GM20000 (cell line): Measurements from ENCODE around the gene PGAP2.
"Not testable (repeated sequence)": the region's sequence is repeated elsewhere in the genome, so short reads cannot be mapped to it uniquely, and the experiment has no call there.

Experiments
- DNase-seq: peaks from one replicate; pipeline ENCODE4 v3.0.0; 2012; ENCODE audit warnings: low spot score
- TF ChIP-seq, protein P1 (sequence below): IDR thresholded peaks from 2 replicates; pipeline ENCODE4 v1.5.1; 2012; ENCODE audit warnings: mild to moderate bottlenecking, control low read depth; ENCODE audit errors: extremely low read depth, missing control alignments

The PGAP2 gene

GRCh38 chr11:3807909-3808860 lies at the start of gene PGAP2:
Gene PGAP2, plus strand, starts transcription at chr11:3808560. Its CDS starts 2,700 bp downstream, at chr11:3811260.
- peak; percentile 83 for DNase-seq
- TF ChIP-seq, protein P1, sequence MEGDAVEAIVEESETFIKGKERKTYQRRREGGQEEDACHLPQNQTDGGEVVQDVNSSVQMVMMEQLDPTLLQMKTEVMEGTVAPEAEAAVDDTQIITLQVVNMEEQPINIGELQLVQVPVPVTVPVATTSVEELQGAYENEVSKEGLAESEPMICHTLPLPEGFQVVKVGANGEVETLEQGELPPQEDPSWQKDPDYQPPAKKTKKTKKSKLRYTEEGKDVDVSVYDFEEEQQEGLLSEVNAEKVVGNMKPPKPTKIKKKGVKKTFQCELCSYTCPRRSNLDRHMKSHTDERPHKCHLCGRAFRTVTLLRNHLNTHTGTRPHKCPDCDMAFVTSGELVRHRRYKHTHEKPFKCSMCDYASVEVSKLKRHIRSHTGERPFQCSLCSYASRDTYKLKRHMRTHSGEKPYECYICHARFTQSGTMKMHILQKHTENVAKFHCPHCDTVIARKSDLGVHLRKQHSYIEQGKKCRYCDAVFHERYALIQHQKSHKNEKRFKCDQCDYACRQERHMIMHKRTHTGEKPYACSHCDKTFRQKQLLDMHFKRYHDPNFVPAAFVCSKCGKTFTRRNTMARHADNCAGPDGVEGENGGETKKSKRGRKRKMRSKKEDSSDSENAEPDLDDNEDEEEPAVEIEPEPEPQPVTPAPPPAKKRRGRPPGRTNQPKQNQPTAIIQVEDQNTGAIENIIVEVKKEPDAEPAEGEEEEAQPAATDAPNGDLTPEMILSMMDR: peak; percentile 59

- TF ChIP-seq, protein P1: no peak
- DNase-seq: no peak
Measured at GRCh38 chr11:3764266-3764665, 44.1 kb upstream of the PGAP2 start.

GRCh38 chr11:3766836-3767235 lies 41.5 kb upstream of the PGAP2 start:
- not testable (repeated sequence) for DNase-seq

- DNase-seq: no peak
- TF ChIP-seq, protein P1: no peak
Measured at GRCh38 chr11:3767536-3767935, 40.8 kb upstream of the PGAP2 start.

DNA sequence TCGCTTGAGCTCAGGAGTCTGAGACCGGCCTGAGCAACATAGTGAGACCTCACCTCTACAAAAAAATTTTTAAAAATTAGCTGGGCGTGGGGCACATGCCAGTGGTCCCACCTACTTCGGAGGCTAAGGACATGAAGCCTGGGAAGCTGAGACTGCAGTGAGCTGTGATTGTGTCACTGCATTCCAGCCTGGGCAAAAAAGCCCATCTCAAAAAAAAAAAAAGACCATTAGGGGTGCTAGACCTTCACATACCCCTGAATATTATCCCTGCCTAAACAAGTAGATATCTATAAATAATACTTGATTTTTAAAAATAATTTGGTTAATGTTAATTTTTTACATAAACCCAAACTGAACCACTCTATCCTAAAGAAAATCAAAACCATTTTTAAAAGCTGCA lies 35.2 kb upstream of the PGAP2 start:
- TF ChIP-seq, protein P1: no peak
- DNase-seq: no peak

DNA sequence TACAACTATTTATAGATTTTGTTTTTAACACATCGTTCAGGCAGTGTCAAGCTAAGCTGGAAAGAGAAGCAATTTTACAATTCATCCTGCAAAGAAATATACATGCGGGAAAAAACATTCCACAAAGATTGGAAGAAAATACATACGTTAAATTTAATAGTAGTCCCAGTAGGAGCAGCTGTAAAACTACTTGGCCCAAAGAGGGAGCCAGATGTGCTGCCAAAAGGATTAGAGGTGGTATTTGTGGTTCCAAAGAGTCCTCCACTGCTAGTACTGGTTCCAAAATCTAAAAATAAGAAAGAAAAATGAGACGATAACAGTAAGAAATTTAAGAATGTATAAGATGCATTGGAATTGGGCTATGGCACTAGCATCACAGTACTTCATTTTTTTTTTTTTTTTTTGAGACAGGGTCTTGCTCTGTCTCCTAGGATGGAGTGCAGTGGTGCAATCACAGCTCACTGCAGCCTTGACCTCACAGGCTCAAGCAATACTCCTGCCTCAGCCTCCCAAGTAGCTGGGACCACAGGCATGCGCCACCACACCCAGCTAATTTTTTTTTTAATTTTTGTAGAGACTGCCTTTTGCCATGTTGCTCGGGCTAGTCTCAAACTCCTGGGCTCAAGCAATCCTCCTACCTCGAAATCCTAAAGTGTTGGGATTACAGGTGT lies 32.5 kb upstream of the PGAP2 start:
- no peak for DNase-seq
- TF ChIP-seq, protein P1: no peak

DNA sequence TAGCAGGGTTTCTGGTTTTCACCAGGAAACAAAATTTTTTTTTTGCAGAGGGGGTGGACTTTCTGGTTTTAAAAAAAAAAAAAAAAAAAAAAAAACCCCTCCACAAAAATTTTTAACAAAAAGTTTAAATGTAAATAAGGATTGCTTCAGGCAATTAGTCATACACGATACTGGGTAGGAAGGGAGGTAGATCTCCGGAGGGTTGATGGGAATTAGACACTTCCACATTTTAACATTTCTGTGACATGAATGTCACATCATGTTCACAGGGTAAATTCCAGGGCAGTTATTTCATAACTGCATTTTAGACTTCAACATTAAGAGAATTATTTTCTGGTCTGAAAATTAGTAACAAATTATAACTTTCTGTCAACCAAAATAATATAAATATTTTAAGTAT lies 26.9 kb upstream of the PGAP2 start:
- TF ChIP-seq, protein P1: no peak
- no peak for DNase-seq

DNA sequence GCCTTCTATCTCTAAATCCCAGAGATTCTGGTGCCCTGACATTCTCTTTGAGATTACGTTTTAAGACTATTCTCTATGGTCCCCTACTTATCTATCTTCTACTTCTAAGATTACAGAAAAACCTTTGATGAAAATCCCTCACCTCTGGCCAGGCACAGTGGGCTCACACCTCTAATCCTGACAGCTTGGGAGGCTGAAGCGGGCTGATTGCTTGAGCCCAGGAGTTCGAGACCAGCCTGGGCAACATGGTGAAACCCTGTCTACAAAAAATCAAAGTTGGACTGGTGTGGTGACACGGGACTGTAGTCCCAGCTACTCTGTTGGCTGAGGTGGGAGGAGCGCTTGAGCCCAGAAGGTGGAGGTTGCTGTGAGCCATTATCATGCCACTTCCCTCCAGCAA lies 25.4 kb upstream of the PGAP2 start:
- no peak for DNase-seq
- TF ChIP-seq, protein P1: no peak
